ENCODE data around the gene ZNF345.
A peak's percentile ranks its signal among the peaks of the same experiment; 100 is the strongest.

The ZNF345 gene

GRCh38 chr19:36837176-36837905 is 13.3 kb upstream of the ZNF345 start:
- H3K4me3 ChIP-seq (ENCODE audit: low read depth, low read length): peak overlapping the region; percentile 71
- TF ChIP-seq, protein P1, sequence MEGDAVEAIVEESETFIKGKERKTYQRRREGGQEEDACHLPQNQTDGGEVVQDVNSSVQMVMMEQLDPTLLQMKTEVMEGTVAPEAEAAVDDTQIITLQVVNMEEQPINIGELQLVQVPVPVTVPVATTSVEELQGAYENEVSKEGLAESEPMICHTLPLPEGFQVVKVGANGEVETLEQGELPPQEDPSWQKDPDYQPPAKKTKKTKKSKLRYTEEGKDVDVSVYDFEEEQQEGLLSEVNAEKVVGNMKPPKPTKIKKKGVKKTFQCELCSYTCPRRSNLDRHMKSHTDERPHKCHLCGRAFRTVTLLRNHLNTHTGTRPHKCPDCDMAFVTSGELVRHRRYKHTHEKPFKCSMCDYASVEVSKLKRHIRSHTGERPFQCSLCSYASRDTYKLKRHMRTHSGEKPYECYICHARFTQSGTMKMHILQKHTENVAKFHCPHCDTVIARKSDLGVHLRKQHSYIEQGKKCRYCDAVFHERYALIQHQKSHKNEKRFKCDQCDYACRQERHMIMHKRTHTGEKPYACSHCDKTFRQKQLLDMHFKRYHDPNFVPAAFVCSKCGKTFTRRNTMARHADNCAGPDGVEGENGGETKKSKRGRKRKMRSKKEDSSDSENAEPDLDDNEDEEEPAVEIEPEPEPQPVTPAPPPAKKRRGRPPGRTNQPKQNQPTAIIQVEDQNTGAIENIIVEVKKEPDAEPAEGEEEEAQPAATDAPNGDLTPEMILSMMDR (IDR thresholded peaks at IDR 0.05; ENCODE audit: low read depth, low read length, missing control alignments): no peak
- no peak for DNase-seq (ENCODE audit: low read depth)
- in situ Hi-C loops (cut with HindIII; ENCODE audit: low sequenced_read_pairs): no loop called here

- TF ChIP-seq, protein P1 (IDR thresholded peaks at IDR 0.05; ENCODE audit: low read depth, low read length, missing control alignments): no peak
- H3K4me3 ChIP-seq (ENCODE audit: low read depth, low read length): peak within 1 kb of the TSS; percentile 71
- in situ Hi-C loops (cut with HindIII; ENCODE audit: low sequenced_read_pairs): no loop called here
- DNase-seq (ENCODE audit: low read depth): peak; percentile 69
Observed at GRCh38 chr19:36837906-36838783, 12.5 kb upstream of the ZNF345 start, which contains the start of gene ZNF790. Gene ZNF790, minus strand, starts transcription at chr19:36838387. Its CDS starts 12,768 bp downstream, at chr19:36825619.

DNA sequence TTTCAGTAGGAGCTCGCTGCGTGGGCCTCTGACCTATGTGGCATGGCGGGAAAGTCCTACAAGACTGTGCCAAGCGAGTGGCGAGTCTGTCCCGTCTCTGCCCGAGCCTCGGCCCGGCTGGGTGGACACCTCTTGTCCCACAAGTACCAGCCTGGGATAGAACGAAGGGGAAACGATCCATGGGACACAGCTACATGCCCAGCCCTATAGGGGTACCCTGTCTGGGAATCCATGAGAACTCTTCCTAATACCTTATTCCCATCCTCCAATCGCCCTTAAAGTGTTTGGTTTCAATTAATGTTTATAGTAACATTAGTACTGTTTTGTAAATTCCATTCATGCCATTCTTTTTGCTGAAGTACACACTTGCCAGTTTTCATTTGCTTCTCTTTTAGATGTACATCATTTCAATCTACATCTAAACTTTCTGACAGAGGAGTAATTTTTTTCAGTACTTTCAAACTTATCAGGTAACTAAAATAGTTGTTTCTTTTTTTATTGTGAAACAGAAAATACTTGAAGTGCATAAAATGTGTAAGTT is 11.8 kb upstream of the ZNF345 start:
- DNase-seq (ENCODE audit: low read depth): no peak
- TF ChIP-seq, protein P1 (IDR thresholded peaks at IDR 0.05; ENCODE audit: low read depth, low read length, missing control alignments): no peak
- peak overlapping the region; percentile 71 for H3K4me3 ChIP-seq (ENCODE audit: low read depth, low read length)
- in situ Hi-C loops (cut with HindIII; ENCODE audit: low sequenced_read_pairs): no loop called here

DNA sequence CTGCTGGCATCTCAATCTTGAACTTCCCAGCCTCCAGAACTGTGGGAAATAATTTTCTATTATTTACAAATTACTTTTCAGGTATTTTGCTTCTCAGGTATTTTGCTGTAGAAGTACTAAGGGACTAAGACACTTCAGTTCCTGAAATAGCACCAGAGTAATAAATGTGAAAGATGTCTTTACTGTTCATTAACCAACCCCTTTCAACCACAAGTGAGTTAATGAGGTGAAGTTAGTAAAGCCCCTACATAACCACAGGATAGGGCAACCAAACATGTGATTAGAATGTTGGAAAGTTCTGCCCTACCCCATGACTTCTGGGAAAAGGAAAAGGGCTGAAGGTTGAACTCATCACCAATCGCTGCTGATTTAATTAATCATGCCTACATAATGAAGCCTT is 2.7 kb upstream of the ZNF345 start:
- in situ Hi-C loops (cut with HindIII; ENCODE audit: low sequenced_read_pairs): no loop called here
- no peak overlapping the region for H3K4me3 ChIP-seq (ENCODE audit: low read depth, low read length)
- no peak for DNase-seq (ENCODE audit: low read depth)
- TF ChIP-seq, protein P1 (IDR thresholded peaks at IDR 0.05; ENCODE audit: low read depth, low read length, missing control alignments): no peak

DNA sequence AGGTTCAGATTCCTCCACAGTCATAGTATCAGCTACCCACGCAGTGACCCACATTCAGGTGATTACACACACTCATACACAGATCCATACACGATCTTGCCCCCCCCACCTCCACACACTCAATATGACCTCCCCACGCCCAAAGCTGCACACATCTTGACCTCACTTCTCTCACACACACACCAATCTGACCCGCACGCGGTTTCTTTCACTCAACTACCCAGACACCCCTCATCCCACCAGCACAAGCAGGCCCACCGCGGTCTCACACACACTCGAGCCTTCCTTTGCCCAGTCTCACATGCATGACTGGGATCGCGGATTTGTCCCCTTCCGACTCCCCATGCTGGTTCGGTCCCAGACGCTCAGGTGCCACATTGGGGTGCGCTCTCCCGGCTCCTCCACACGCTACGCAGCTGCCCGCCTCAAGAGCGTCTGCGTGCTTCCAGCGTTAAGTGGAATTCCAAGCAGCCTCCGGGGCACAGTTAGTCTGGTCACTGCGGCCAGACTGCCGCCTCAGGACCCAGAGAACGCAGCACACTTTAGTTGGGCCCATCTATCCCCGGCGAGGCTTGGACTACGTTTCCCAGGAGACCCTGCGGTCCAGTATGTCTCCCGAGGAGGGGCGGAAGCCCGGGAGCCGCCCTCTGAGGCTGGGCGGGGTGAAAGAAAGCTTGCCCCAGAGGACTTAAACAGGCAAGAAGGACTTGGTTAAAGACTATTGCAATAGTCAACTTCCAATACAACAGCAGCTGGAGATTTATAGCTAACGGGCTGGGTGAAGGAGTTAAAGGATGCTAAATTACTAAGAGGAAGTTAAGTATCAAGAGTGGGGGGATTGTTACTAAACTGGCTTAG is 746 bp upstream of the ZNF345 start:
- in situ Hi-C loops (cut with HindIII; ENCODE audit: low sequenced_read_pairs): no loop called here
- peak overlapping the region; percentile 99 for H3K4me3 ChIP-seq (ENCODE audit: low read depth, low read length)
- DNase-seq (ENCODE audit: low read depth): peak; percentile 76
- TF ChIP-seq, protein P1 (IDR thresholded peaks at IDR 0.05; ENCODE audit: low read depth, low read length, missing control alignments): no peak

DNA sequence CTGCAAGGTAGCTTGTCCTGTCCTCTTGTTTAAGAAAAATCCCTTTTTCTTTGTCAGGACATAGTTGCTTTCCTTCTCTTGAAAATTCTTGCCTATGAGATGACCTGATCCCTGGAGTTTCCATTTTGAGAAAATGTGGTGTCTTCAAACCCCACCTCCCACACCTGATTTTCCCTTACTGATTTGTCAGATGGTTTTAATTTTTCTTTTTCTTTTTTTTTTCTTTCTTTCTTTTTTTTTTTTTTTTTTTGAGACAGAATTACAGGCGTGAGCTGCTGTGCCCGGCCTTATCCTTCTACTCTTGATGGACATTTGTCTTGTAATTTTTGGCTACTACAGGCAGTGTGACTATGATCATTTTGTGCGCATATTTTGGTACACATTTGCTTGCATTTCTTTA is 1.2 kb downstream of the ZNF345 start:
- peak overlapping the region; percentile 99 for H3K4me3 ChIP-seq (ENCODE audit: low read depth, low read length)
- in situ Hi-C loops (cut with HindIII; ENCODE audit: low sequenced_read_pairs): no loop called here
- DNase-seq (ENCODE audit: low read depth): no peak
- TF ChIP-seq, protein P1 (IDR thresholded peaks at IDR 0.05; ENCODE audit: low read depth, low read length, missing control alignments): no peak

All from astrocyte of the cerebellum (primary cell).